NCI-H446 treated with DMSO at 0.1 percent for 48 hours (cell line): ENCODE results near the gene MZB1.
"Not testable (repeated sequence)": the region's sequence is repeated elsewhere in the genome, so short reads cannot be mapped to it uniquely, and the experiment has no call there.

Experiments
- DNase-seq: peaks from one replicate; lab custom pipeline; 2025; lab: John Stamatoyannopoulos, UW

MZB1 gene

DNA sequence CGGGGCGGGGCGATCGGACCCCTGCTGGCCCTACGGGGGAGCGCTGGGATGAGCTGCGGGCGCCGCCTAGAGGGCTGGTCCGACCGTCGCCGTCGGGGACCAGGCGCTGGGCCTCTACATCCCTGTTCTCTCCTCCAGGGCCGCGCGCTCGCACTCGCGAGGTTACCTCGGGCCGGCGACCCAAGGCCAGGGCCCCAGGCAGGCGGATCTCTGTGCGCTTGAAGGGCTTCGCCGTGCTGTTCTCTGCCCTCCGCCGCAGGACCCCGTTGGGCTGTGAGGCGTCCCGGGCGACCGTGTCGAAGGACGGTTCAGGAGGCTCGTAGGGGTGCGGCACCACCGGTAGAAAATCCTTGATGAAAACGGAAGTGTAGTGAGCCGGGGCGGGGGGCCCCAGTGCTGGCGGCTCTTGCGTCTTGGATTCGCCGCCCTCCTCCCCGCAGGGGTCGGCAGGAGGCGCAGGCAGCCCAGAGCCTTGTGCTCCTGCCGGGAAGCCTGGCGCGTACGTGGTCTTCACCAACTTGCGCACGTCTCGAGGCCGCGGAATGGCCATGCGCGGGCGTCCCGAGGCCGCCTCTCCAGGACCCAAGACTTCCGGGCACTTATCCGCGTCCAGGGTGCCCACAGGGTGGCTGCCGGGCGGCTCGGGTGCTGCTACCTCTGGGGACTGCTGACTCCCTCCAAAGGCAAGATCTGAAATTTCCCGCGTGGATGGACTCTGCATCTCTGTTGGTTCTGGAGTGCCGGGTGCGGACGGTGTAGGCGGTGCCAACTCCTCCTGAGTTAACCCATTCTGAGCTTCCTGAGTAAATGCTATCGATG, 3.2 kb upstream of the MZB1 start:
- DNase-seq, result no peak

- DNase-seq, result no peak
Measured at GRCh38 chr5:139392324-139392677, 2.6 kb upstream of the MZB1 start.

- DNase-seq, result no peak
Measured at GRCh38 chr5:139391570-139392323, 2.0 kb upstream of the MZB1 start.

DNA sequence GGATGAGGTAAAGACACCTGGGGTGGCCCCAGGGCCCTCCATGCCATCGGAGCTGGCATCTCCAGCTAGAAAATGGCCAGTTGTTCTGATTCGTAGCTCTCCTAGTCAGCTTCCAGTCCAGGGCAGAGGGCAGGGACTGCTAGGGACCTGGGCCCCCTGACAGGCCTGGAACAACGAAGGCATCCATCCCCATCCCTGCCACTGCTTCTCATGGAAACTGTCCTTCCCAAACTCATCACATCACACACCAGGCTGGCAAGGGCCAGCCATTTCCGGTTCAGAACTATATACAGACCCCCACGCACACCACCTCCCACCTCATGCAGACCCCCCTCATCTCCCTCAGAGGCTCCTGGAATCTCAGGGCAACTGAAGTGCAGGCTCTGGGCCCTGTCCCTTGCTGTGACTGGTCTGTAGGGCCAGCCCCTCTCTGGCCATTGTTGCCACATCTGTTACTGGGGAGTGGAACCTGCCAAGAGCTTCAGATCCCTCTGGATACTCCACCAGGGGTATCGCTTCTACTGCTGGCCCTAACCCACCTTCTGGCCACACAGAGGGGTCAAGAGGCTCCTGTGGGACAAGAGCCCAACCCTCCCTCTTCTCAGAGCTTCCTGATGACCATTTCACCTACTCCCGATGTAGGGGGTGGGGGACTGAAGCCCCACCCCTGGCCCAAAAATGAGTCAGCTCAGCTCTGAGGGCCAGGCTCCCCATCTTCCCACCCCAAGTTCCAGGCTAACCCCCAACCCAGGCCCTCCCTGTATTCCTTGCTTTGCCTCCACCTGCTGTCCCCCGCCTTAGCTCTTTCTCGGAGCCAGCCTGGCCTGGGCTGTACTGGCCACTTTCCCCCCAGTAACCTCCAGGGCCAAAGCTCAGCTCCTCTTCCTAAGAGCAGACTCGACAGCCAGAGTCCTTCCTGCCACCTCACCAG, 1.2 kb upstream of the MZB1 start:
- no peak for DNase-seq

- DNase-seq, result no peak
Measured at GRCh38 chr5:139388198-139388821, 1.4 kb downstream of the MZB1 start.

- DNase-seq, result no peak
Measured at GRCh38 chr5:139387611-139388197, 2.0 kb downstream of the MZB1 start.

DNA sequence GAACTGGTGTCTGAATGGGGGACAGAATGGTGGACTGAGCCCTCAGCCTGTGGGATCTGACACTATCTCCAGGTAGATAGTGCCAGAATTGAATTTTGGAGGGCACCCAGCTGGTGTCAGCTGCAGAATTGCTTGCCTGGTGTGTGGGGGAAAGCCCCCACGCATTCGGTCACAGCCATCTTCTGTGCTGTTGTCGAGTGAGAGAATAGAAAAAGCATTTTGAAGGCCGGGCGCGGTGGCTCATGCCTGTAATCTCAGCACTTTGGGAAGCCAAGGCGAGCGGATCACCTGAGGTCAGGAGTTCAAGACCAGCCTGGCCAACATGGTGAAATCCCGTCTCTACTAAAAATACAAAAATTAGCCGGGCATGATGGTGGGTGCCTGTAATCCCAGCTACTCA, 2.8 kb downstream of the MZB1 start:
- DNase-seq, result not testable (repeated sequence)

DNA sequence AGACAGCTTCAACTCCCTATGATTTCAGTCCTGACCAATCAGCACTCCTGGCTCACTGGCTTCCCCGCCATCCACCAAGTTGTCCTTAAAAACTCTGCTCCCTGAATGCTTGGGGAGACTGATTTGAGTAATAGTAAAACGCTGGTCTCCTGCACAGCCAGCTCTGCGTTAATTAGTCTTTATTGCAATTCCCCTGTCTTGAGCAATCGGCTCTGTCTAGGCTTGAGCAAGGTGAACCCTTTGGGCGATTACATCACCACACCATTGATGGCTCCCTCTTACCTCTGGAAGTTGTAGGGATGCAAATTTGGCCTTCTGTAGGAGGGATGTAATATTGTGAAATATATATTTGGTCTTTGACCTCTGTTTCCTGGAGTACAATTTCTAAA, 3.7 kb downstream of the MZB1 start:
- DNase-seq, result no peak

DNA sequence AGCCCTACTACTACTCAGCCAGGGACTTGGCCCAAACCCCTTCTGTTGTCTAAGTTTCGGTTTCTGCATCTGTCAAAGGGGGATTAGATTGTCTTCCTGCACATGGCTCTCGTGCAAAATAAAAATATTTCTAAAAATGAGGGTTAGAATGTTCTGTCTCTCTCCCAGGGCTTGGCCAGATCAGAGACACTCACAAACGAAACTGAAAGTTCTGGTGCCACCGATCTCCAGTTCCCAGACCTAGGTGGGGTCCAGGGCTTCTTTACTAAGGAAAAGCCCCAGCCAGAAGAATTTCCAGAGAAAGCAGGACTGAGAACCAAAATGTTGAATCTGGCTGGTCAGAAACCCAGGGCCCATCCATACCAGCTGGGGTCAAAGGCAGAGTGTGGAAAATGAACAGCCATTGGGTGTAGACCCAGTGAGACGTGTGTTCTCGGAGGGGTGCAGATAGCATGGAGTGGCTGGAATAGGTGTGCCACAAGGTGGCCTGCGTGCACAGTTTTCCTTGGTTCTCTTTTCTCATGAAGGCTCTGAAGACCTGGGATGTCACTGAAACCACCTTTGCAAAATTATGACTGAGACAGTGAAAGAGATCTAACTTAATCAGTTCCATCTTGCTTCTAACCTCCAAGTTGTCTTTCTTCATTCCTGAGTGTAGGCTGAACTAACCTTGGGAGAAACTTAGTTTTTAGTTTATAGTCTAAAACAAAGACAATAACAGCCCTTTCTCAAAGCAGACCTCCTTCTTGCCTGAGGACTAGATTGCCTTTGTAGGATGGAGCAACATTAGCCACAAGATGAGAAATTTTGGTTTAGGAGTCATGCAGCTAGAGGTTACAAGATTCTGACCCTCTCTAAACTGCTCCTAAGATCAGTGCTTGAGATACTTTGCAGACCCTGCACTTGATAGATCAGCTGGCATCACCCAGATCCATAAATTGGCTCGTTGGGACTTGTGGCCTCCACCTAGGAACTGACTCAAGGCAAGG, 4.4 kb downstream of the MZB1 start:
- no peak for DNase-seq

DNA sequence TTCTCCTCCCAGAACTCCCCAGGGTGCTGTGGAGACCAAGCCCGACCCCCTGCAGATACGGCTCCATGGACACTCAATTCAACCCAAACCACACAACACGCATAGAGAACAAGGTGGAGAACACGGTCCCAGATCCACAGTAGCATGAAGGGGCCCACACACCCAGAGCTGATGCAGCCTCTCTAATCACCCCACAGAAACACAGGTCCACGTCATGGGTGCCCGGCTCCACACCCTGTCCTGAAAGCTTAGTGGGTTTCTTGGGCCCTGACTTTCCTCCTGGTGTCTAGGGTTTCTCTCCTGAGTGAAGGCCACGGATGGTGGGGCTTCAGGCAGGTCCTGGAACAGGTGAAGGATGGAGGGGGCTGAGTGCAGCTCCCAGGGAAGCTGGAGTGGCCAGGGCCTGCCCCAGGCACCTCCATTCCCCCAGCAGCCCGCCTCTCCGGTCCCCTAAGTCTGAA, 5.1 kb downstream of the MZB1 start:
- no peak for DNase-seq

DNA sequence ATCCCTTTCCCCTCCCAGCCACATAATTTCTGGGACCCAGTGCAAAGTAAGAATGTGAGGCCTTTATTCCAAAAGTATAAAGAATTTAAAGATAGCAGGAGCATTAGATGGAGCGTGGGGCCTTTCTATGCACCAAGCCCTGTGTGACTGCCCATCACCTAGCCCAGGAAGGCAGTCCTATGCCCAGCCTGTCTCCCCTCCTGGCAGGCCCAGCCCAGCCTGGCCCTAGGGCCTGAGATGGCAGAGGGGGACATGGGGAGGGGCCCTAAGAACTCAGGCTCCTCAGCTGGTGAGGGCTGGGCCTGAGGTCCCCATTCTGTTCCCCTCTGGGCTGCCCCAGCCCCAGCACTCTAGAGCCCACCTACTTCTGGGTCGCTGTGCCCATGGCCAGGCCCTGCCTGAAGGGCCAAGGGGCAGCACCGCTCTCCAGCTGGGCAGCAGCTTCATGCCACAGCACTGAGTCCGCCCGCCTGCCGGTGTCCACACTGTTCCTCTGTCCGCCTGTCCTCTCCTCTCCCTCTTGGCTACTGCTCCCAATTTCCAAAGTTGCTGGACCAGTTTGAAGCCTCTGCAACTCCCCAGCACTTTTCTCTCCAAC, 5.6 kb downstream of the MZB1 start:
- no peak for DNase-seq

- no peak for DNase-seq
Measured at GRCh38 chr5:139383275-139383992, 6.3 kb downstream of the MZB1 start, which contains the start of gene SLC23A1. Gene SLC23A1 (minus strand): TSS chr5:139383297. CDS start chr5:139383253, 44 bp downstream.

DNA sequence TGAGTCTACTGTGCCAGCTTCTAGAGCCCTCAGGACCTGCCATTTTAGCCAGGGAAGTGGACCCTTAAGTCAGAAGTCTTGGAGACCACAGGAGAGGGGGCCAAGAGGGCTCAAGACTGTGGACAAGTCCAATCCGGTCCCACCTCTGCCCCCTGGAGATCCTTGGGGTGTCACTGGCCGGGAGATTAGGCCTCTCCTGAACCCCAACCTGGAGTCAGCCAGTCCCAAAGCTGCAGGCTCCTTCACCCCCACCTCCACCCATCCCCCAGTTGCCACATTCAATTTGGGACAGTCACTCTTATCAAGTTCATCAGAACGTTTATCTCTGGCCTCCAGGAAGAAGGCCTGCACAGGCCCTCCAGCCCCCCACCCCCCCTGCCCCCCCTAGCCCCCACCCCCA, 6.9 kb downstream of the MZB1 start:
- no peak for DNase-seq

DNA sequence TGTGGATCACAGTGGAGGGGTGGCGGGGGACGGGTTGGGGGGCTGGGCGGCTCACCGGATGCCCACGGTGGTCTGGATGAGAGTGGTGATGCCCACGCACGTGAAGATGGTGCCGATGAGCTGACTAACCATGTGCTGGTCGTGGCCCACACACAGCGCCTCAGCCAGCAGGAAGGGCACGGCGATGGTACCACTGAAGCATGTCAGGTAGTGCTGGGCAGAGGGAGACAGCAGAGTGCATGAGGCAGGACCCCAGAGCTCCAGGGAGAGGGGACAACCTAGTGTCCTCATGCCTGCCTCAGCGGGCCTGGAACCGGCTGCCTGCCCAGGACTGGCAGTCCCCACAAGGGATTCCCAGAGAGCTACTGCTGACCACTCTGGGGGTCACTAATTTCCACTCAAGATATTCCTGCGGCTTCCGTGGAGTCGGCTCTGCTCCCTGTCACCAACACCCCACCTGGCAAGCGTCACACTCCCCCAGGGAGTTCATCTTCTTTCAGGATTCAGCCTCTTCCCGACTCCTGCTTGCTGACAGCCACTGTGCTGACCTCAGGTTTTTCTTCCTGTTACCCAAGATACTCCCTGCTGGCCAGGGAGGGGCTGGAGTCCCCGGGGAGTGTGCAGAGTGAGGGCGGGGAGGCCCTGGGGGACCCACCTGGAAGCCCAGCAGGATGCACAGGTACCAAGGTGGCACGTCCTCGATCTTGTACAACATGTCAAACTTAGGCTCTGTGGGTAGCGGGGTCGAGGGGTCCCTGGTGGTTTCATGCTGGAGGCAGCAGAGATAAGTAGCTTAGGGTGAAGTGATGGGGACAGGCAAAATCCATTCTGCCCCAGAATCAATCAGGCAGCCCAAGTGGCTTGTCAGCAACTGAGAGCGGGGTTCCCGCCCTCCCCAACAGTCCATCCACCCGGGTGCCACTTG, 7.6 kb downstream of the MZB1 start:
- DNase-seq, result no peak

DNA sequence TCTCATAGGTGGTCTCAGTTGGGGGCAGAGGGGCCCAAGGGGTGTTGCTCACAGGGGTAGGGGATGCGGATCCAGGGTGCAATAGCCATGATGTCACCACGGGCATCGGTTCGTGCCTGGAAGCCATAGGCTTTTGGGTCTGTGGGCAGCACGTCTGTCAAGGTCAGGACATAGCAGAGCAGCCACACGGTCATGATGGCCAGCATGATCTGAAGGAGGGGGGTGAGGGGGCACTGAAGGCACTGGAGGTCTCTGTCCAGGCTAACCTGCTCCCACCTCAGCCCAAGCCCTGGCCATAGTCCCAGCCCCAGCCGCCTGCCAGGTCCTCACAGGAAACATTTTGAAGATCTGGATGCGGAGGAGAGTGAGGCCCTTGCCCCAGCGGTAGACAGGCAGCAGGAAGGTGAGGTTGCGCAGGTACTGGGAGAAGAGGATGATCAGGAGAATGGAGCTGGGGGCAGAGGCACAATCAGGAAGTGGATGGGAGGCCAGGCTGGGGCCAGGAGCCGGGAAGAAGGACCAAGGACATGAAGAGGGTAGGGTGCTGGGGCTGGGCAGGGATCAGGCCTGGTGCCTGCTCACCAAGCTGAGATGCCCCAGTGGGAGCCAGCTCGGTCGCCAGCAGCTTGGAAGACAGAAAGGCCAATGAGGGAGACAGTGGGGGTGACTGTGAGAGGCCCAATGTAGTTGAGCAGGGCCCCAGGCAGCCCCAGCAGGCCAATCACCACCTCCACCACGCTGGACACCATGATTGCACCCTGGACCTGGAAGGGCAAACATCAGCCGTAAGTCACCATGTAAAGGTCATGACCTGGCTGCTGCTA, 9.9 kb downstream of the MZB1 start:
- DNase-seq, result no peak

- DNase-seq, result no peak
Measured at GRCh38 chr5:139378941-139379361, 10.8 kb downstream of the MZB1 start.
